IMR-90 (cell line): ENCODE measurements around the gene PDZRN3. TPM values are rescaled to one million over a fixed set of nuclear protein-coding genes. Genes with fewer than 3 reads are reported as not detected.

ENCODE experiments used
- ATAC-seq: fragments of 200-7000 bp; cut with Tn5 transposase; 2 replicates; pipeline ENCODE4 v1.9.1; 2020; ENCODE audit warnings: low read depth, mild to moderate bottlenecking, moderate library complexity
- BruUV-seq: library from RNA; stranded (reverse); fragments of 400-500 nt; replicated peaks from 2 replicates; lab custom pipeline; 2021; lab: Mats Ljungman, UMichigan
- CTCF ChIA-PET: fragments of 300-600 bp; formaldehyde crosslinking; extraction: SDS; loops from one replicate; lab custom pipeline; 2021; ENCODE audit warnings: antibody characterized with exemption; lab: Yijun Ruan, JAX
- POLR2A ChIA-PET: fragments of 300-600 bp; sonication (Branson Sonifier 250); formaldehyde crosslinking; loops from one replicate; lab custom pipeline; 2022; ENCODE audit warnings: antibody characterized with exemption; ENCODE audit not compliant: unreplicated experiment; lab: Charles Lee
- DNase-seq: peaks from one replicate; pipeline ENCODE4 v3.0.0; 2013
- H2AFZ ChIP-seq: replicated peaks from 2 replicates; pipeline ENCODE3; 2013; ENCODE audit warnings: low read length, mild to moderate bottlenecking; ENCODE audit not compliant: poor library complexity
- H2AK5ac ChIP-seq: 2 replicates; pipeline ENCODE4 v1.6.1; 2013; ENCODE audit warnings: low read depth, low read length, inconsistent platforms
- H2AK9ac ChIP-seq: replicated peaks from 2 replicates; pipeline ENCODE3; 2013; ENCODE audit warnings: mild to moderate bottlenecking, low read depth, low read length, moderate library complexity; ENCODE audit not compliant: poor library complexity
- H2BK120ac ChIP-seq: 2 replicates; pipeline ENCODE4 v1.6.1; 2013; ENCODE audit warnings: low read depth, low read length, inconsistent platforms
- H2BK15ac ChIP-seq: 3 replicates; pipeline ENCODE4 v1.6.1; 2013; ENCODE audit warnings: low read depth, low read length, inconsistent platforms
- H2BK20ac ChIP-seq: 2 replicates; pipeline ENCODE4 v1.6.1; 2013; ENCODE audit warnings: low read depth, mild to moderate bottlenecking, inconsistent platforms, low read length, moderate library complexity
- H2BK5ac ChIP-seq: 2 replicates; pipeline ENCODE4 v1.6.1; 2013; ENCODE audit warnings: mild to moderate bottlenecking, low read depth, low read length, inconsistent platforms; ENCODE audit not compliant: poor library complexity, severe bottlenecking
- H3K14ac ChIP-seq: replicated peaks from 2 replicates; pipeline ENCODE4 v1.6.1; 2013; ENCODE audit warnings: low read depth, low read length, inconsistent platforms
- H3K18ac ChIP-seq: 2 replicates; pipeline ENCODE4 v1.6.1; 2013; ENCODE audit warnings: low read depth, low read length, control low read depth
- H3K23ac ChIP-seq: 2 replicates; pipeline ENCODE4 v1.6.1; 2013; ENCODE audit warnings: low read depth, low read length, inconsistent platforms
- H3K27ac ChIP-seq: 2 replicates; pipeline ENCODE4 v1.5.1; 2013; ENCODE audit warnings: mild to moderate bottlenecking, control low read depth, low read length; ENCODE audit not compliant: insufficient read depth
- H3K27me3 ChIP-seq: 2 replicates; pipeline ENCODE4 v1.6.1; 2013; ENCODE audit warnings: low read length; ENCODE audit not compliant: control insufficient read depth, insufficient read depth
- H3K36me3 ChIP-seq: 2 replicates; pipeline ENCODE4 v1.6.1; 2013; ENCODE audit warnings: low read length, mixed read lengths; ENCODE audit not compliant: control insufficient read depth, insufficient read depth
- H3K4ac ChIP-seq: 2 replicates; pipeline ENCODE4 v1.6.1; 2013; ENCODE audit warnings: low read depth, low read length, inconsistent platforms
- H3K4me1 ChIP-seq: 2 replicates; pipeline ENCODE4 v1.6.1; 2013; ENCODE audit warnings: low read length, mixed read lengths; ENCODE audit not compliant: control insufficient read depth, insufficient read depth
- H3K4me2 ChIP-seq: 2 replicates; pipeline ENCODE4 v1.6.1; 2013; ENCODE audit warnings: low read depth, mild to moderate bottlenecking, control low read depth, low read length, moderate library complexity
- H3K4me3 ChIP-seq: 2 replicates; pipeline ENCODE4 v1.5.1; 2013; ENCODE audit warnings: low read depth, mild to moderate bottlenecking, control low read depth, low read length, moderate library complexity; ENCODE audit not compliant: insufficient read depth
- H3K56ac ChIP-seq: 2 replicates; pipeline ENCODE4 v1.6.1; 2013; ENCODE audit warnings: low read length, inconsistent platforms; ENCODE audit not compliant: insufficient read depth; ENCODE audit errors: extremely low read depth
- H3K79me1 ChIP-seq, 2 experiments: 2 replicates each; pipeline ENCODE4 v1.6.1; 2013; ENCODE audit warnings: low read length in 2 of 2, inconsistent platforms in 1 of 2, low read depth in 1 of 2
- H3K9ac ChIP-seq: 2 replicates; pipeline ENCODE4 v1.6.1; 2013; ENCODE audit warnings: low read depth, low read length, control low read depth
- H3K9me1 ChIP-seq: 2 replicates; pipeline ENCODE4 v1.6.1; 2013; ENCODE audit warnings: low read length, inconsistent platforms; ENCODE audit not compliant: insufficient read depth
- H3K9me3 ChIP-seq: 2 replicates; pipeline ENCODE4 v1.6.1; 2013; ENCODE audit warnings: low read length; ENCODE audit not compliant: control insufficient read depth, insufficient read depth
- H4K20me1 ChIP-seq: 2 replicates; pipeline ENCODE4 v1.6.1; 2013; ENCODE audit warnings: low read length, inconsistent platforms; ENCODE audit not compliant: insufficient read depth
- H4K5ac ChIP-seq: 2 replicates; pipeline ENCODE4 v1.6.1; 2013; ENCODE audit warnings: mild to moderate bottlenecking, low read depth, low read length, control low read depth
- H4K8ac ChIP-seq, 2 experiments: 2 replicates each; pipeline ENCODE4 v1.6.1; 2013; ENCODE audit warnings: low read depth in 2 of 2, low read length in 2 of 2, control low read depth in 1 of 2, inconsistent platforms in 1 of 2
- H4K91ac ChIP-seq: 2 replicates; pipeline ENCODE4 v1.6.1; 2013; ENCODE audit warnings: low read depth, low read length, inconsistent platforms; ENCODE audit not compliant: insufficient read depth
- BHLHE40 ChIP-seq: fragments of 150-350 bp; IDR thresholded peaks from 2 replicates; pipeline ENCODE4 v1.6.1; 2016; ENCODE audit warnings: mild to moderate bottlenecking, low read depth, low read length
- RAD21 ChIP-seq: IDR thresholded peaks from 2 replicates; pipeline ENCODE4 v1.6.1; 2012; ENCODE audit warnings: low read length, improper control_type of control experiment
- WGBS, 2 experiments: methylation state at CpG; one replicate each; pipeline versions ENCODE4 v1.1.5 to v1.1.7; 2013; ENCODE audit warnings: missing lambda C conversion rate in 2 of 2; ENCODE audit not compliant: insufficient read length in 1 of 2; ENCODE audit errors: extremely low coverage in 2 of 2; 5-methylcytosine and 5-hydroxymethylcytosine counted together
- dilution Hi-C: fragments of 300-500 bp; cut with HindIII; formaldehyde crosslinking; loops from one replicate; pipeline ENCODE4 v1.14.3; 2018; ENCODE audit warnings: low sequenced_read_pairs; ENCODE audit not compliant: unreplicated experiment
- in situ Hi-C: fragments of 300-500 bp; cut with MboI; formaldehyde crosslinking; loops from 3 replicates; pipeline ENCODE4 v1.14.3; 2019; ENCODE audit warnings: low sequenced_read_pairs, inconsistent platforms, mixed read lengths
- intact Hi-C: fragments of 100-400 bp; cut with micrococcal nuclease; formaldehyde crosslinking; loops from 2 replicates; pipeline ENCODE4 v1.10.0; 2022
- polyA plus RNA-seq, 3 experiments: library from polyadenylated mRNA; depleted of rRNA; stranded (reverse); fragments of >200 nt; gene quantifications; 2 replicates each; pipeline ENCODE4 v1.2.3, GENCODE V29; 2012; ENCODE audit warnings: low replicate concordance in 1 of 3
- total RNA-seq: library from RNA; depleted of rRNA; stranded (reverse); fragments of >200 nt; gene quantifications from 2 replicates; pipeline ENCODE4 v1.2.3, GENCODE V29; 2012

PDZRN3 gene
- total and polyA plus RNA-seq, 2 of the 4 experiments (the other 2 are of a cell fraction), result 9.4 to 17.0 TPM

DNA sequence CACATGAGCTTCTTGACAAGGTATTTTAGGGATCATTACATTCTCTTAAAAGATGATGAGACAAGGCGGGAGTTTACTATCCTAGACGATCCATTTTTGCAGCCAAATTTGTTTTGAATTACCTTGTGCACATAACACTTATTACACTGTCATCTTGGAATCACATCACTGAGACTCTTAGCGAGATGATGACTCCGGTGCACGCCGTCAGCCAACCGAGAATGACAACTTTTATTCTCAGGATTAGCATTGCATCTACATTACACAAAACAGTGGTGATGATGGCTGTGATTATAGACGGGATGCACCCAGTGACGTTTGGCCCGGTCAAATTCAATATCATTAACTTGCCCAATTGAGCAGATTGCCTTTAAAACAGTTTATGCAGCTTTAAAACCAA, 216.1 kb downstream of the PDZRN3 start:
- Histone ChIP-seq H3K9me3 (no peaks in the 10 kb centered on the region), H4K8ac (no peak overlapping the region), H2AK5ac (no peak overlapping the region), H3K79me1 (peaks cover 2 to 9% of the 10 kb centered on the region in 2 experiments; a peak in 2 of 4 replicates), H3K27ac (no peak overlapping the region), H3K23ac (no peak overlapping the region), H3K9me1 (peaks cover 4% of the 10 kb centered on the region), H2BK15ac (no peak overlapping the region), H3K4me1 (peaks cover 14% of the 10 kb centered on the region), H4K91ac (no peak overlapping the region), H2BK20ac (no peak overlapping the region), H2AK9ac (no peak overlapping the region), H3K4me3 (no peak overlapping the region), H3K4me2 (no peak overlapping the region), H3K36me3 (peaks cover 3% of the 10 kb centered on the region; the same call in 1 of the 2 replicates), H2BK120ac (no peak overlapping the region), H3K56ac (no peak overlapping the region), H3K9ac (no peak overlapping the region), H2AFZ (no peak overlapping the region), H2BK5ac (no peak overlapping the region), H4K5ac (no peak overlapping the region), H3K14ac (no peak overlapping the region), H3K18ac (no peak overlapping the region), H3K27me3 (no peaks in the 10 kb centered on the region), H4K20me1 (peaks cover 7% of the 10 kb centered on the region; the same call in 1 of the 2 replicates), H3K4ac (no peak overlapping the region)
- ATAC-seq (no peak), DNase-seq (no peak)
- in situ Hi-C loops, result no loop called here
- intact Hi-C loops, result no loop called here
- POLR2A ChIA-PET, result no interaction called here
- BruUV-seq, result no TSS peak
- TF ChIP-seq BHLHE40, result no peak
- no peak for TF ChIP-seq RAD21
- CTCF ChIA-PET, result no interaction called here
- WGBS, 2 experiments, result 60% methylated on average over 1 of the region's 10 CpGs; no CpG with 5 or more reads in 1 of the 2 experiments
- dilution Hi-C loops, result no loop called here
